Activated CD8-positive, alpha-beta memory T cell treated with anti-CD3 and anti-CD28 coated beads, Interleukin-2, amount 50 U/mL, for 1 hour (primary cell): ENCODE results near the gene USHBP1.
A peak's percentile ranks its signal among the peaks of the same experiment; 100 is the strongest.
"Not testable (repeated sequence)": the region's sequence is repeated elsewhere in the genome, so short reads cannot be mapped to it uniquely, and the experiment has no call there.

Experiments
- DNase-seq: peaks from one replicate; pipeline ENCODE4 v3.0.0-alpha.2; 2020; ENCODE audit errors: extremely low read depth

The USHBP1 gene

DNA sequence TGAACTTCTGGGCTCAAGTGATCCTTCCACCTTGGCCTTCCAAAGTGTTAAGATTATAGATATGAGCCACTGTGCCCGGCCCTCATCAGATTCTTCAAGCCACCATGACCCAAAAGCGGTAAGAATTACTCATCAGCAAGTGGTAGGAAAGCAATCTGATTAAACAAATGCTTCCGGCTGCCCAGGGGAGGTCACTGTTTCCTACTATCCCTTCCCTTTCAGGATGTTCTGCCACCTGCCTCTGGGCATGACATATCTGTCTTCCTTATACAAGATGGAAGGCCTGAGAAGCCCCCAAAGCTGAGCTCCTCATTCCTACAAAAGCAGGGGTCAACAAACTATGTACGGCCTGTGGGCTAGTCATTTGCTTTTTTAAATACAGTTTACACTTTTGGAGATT is 31.7 kb upstream of the USHBP1 start:
- no peak for DNase-seq

DNA sequence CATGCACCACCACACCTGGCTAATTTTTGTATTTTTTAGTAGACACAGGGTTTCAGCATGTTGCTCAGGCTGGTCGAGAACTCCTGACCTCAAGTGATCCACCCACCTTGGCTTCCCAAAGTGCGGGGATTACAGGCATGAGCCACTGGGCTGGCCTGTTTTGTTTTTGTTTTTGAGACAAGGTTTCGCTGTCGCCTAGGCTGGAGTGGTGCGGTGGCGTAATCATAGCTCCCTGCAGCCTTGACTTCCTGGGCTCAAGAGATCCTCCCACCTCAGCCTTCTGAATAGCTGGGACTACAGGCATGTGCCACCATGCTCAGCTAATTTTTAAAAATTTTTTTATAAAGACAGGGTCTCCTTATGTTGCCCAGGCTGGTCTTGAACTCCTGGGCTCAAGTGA is 31.0 kb upstream of the USHBP1 start:
- not testable (repeated sequence) for DNase-seq

DNA sequence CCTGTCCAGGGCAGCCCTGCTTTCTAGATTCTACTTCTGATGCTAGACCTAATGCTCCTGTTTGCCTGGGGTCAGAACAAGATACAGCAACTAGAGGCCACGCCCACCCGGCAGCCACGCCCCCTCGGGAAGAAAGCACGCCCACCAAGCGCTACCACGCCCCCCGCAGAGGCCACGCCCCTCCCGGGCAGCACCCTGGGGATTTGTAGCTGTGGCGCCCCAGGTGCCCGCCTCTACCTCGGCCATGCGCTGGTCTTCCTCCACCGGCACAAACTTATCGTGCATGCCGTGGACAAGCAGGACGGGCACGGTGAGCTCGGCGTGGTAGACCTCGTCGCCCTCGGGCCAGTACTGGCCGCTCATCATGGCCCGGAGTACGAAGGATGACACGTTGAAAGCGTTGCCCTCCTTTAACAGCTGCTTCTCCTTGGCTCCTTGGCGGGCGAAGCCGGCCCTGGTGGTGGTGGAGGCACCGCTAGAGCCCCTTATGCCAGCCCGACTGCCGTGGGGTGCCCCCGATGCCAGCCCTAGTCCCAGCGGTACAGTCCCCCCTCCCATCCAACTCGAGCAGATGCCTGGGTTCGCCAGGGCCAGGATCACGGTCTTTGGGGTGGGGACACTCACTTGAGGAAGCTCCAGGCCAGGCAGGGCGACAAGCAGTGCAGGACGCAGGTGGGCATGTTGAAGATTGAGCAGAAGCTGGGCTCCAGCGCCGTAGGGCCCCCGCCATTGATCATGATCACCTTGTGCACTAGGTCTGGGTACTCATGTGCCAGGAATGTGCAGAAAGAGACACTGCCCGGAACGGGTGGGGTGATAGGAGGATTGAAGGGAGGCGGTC is 29.7 kb upstream of the USHBP1 start:
- DNase-seq, result no peak

DNA sequence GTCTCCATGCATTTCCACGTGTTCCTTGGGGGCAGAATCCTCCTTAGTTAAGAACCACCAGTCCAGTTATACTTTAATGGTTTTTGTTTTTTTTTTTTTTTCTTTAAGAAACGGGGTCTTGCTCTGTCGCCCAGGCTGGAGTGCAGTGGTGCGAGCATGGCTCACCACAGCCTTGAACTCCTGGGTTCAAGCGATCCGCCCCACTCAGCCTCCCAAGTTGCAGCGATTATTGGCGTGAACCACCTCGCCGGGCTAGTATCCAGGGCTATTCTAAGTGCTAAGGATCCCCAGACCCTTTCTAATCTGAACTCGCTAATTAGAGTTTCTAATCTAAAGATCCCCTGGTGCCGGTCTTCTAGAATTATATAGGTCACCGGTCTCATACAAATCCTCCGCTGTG is 29.1 kb upstream of the USHBP1 start:
- no peak for DNase-seq

DNA sequence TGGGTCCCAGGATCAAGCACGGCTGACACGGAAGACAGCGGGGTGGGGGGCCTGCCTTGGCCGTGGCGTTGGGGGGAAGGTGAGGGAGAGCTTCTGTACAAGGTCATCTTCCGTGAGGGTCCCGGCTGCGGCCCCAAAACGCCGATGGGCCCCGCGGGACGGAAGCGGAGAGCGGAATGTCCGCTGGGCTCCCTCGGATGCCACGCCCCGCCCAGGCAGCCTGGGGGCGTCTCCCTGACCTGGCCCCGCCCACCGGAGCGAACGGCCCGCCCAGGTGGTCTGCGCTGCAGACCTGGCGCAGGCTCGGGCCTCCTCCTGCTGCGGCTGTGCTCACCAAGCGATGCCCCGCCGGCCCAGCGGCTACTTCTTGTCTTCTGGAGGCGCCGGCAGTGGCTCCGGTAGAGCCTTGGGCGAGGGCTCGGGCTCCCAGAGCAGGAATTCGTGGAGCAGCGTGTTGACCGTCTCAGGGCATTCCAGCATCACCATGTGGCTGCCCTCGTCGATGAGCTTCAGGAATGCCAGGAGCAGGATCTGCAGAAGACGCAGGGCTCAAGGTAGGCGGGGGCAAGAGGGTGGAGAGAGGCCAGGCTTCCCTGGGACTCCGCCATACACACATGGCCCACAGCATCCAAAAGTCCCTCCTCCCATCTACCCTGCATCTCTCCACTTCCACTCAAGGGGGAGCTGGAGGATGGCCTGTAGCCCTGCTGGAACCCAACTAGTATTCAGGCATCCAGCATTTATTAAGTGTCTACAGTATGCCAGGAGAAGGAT is 27.9 kb upstream of the USHBP1 start:
- DNase-seq, result peak; percentile 25

DNA sequence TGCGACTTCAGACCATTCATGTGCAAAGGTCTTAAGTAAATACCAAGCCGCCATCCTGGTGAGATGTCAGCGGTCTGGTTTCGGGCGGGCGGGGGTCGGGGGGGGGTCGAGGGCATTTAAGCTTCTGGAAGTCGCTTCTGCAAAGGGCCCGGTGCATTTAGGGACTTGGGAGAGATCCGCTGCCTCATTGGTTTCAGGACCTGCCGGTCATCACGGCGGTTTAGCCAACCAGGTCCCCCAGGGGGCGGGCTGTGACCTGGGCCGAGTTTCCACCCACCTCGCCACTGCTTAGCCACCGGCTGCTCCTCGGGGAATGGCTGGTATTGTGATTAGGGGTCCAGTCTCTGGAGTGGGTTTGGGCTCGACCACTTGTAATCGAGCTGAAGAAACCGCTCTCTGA is 24.9 kb upstream of the USHBP1 start:
- no peak for DNase-seq

DNA sequence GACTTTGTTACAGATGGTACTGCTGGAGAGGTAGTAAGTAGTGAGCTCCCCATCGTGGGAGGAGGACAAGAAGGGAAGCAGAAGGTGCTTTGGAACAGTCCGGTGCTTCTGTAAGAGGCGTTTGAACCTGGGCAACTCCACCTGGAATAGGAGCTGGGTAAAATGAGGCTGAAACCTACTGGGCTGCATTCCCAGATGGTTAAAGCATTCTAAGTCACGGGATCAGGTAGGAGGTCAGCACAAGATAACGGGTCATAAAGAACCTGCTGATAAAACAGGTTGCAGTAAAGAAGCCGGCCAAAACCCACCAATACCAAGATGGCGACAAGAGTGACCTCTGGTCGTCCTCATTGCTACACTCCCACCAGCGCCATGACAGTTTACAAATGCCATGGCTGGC is 22.2 kb upstream of the USHBP1 start:
- DNase-seq, result no peak

DNA sequence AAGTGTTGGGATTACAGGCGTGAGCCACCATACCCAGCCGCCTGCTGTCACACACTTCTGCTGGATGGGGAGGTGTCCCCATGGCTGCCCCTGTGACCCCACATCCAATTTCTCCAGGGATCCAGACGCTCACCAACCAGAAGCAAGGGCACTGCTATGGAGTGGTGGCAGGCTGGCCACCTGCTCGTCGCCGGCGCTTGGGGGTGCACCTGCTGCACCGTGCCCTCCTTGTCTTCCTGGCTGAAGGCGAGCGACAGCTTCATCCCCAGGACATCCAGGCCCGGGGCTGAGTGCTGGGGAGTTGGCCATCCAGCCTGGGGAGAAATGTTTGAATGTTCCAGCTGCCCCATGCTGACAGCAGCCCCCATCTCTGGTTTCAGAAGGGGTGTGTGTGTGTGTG is 21.7 kb upstream of the USHBP1 start:
- DNase-seq, result no peak

DNA sequence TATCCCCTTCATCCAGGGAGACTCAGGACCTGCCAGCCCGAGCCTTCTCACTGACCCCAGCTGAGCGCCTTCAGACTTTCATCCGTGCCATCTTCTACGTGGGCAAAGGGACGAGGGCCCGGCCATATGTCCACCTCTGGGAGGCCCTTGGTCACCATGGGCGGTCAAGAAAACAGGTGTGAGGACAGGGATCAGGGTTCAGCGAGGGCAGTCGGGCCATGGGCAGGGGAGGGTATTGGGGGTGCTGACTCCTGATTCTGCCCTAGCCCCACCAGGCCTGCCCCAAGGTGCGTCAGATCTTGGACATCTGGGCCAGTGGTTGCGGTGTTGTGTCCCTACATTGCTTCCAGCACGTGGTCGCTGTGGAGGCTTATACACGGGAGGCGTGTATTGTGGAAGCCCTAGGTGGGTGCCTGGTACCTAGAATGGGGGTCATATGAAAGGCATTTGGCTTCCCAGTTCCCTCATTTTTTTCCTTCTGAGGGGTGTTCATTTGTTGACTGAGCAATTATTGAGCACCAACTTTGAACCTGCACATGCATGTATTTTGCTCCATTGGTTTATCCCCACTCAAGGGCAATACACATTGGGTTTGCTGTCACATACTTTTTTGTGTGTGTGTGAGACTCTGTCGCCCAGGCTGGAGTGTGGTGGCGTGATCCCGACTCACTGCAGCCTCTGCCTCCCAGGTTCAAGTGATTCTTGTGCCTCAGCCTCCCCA is 21.0 kb upstream of the USHBP1 start:
- no peak for DNase-seq

DNA sequence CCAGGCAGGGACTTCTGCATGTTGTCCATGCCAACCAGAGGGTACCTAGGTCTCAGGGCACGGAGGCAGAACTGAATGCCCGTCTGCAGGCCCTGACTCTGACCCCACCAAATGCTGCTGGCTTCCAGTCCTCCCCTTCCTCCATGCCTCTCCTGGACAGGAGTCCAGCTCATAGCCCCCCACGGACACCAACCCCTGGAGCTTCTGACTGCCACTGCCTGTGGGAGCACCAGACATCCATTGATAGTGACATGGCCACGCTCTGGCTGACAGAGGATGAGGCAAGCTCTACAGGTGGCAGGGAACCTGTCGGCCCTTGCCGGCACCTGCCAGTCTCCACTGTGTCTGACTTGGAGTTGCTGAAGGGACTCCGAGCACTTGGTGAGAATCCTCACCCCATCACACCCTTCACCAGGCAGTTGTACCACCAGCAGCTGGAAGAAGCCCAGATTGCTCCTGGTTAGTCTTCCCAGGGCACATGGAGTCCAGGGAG is 19.0 kb upstream of the USHBP1 start:
- DNase-seq, result no peak

DNA sequence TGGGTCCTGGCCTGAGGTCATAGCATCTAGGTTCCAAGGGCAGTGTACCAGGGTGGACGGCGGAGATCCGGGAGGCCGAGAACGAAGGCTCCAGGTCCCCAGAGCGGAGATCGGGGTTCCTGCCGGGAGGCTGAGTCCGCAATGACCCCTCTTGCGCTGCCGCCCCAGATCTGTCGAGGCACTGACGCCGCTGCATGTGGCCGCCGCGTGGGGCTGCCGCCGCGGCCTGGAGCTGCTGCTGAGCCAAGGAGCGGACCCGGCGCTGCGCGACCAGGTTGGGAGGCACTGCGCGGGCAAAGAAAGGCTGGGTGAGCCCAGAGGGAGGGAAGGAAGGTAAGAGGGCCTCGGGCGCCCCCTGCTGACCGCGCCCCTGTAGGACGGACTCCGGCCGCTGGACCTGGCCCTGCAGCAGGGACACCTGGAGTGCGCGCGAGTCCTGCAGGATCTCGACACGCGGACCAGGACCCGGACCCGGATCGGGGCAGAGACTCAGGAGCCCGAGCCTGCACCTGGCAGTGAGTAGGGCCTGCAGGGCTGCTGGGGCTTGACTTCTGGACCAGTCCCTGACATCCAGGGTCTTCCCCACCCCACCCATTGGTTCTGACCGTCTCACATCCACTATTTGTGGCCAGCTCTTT is 18.1 kb upstream of the USHBP1 start:
- DNase-seq, result peak; percentile 50

DNA sequence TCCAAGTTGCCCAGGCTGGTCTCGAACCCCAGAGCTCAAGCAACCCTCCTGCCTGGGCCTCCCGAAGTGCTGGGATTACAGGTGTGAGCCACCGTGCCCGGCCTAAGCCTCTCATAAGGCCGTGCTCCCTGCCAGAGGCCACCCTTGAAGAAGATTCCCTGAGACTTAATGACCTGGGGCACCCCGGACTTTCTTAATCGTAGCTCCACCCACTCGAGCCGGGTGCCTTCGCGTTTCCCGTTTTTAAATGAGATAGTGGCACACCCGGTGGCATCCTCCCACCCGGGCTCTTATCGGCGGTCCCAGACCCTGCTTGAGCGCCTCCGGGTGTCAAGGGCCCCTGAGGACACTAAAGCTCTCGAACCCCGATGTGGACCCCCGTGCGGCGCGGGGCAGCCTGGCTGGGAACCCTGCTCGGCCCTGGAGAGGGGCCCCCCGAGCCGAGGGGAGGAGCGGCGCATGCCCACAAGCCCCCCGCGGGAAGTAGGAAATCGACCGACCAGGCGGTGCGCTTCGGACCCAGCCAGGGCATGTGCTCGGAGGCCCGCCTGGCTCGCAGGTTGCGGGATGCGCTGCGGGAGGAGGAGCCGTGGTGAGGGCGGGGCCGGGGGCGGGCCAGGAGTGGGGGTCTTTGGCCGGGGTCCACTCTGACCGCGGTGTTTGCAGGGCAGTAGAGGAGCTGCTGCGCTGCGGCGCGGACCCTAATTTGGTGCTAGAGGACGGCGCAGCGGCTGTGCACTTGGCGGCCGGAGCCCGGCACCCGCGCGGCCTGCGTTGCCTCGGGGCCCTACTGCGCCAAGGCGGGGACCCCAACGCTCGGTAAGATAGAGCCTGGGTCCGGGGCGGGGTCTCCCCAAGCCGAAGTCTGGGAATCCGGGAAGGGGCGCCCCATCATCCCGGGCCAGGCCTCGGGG is 17.1 kb upstream of the USHBP1 start, which contains the start of gene ANKLE1:
Gene ANKLE1, plus strand, starts transcription at position 511 of the 914 bp plus-strand sequence. Its CDS starts 20 bp downstream, at position 531.
- no peak for DNase-seq

DNA sequence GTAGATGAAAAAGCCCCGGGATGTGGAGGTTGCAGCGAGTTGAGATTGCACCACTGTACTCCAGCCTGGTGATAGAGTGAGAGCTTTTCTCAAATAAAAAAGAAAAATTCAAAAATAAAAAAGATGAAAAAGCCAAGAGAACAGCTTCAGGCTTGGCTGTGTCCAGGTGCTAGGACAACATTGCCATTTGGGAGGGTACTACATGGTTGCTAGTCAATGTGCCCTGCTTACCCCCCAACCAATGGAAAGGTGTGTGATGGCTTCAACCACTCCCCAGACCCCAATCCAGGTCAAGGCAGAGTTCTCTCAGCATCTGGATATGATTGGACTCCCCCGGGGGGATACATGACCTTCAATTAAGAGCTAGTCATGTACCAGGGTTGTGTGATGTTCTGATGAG is 14.9 kb upstream of the USHBP1 start:
- DNase-seq, result no peak

DNA sequence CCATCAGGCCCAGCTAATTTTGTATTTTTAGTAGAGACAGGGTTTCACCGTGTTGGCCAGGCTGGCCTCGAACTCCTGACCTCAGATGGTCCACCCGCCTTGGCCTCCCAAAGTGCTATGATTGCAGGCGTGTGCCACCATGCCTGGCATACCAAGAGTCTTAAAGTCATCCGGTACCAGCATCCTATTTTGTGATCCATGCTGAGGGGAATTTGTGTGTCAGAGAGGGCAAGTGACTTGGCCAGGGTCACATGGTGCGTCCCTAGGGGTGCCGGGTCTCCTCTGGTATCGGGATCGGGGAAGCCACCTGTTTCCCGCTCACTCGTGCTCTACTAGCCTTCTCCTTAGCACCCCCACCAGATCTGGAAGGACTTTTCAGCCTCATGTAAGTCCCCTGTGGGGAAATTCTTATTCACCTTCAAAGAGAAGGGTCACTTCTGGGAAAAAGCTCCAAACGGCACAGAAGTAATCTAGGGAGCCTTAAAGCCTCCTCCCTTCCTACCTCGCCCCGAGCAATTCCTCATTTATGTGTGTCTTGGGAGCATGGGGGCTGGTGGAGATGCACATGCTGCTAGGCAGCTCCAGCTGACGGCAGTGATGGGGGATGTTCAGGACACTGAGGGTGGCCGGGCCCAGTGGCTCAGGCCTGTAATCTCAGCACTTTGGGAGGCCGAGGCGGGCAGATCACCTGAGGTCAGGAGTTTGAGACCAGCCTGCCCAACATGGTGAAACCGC is 11.1 kb upstream of the USHBP1 start:
- DNase-seq, result no peak

DNA sequence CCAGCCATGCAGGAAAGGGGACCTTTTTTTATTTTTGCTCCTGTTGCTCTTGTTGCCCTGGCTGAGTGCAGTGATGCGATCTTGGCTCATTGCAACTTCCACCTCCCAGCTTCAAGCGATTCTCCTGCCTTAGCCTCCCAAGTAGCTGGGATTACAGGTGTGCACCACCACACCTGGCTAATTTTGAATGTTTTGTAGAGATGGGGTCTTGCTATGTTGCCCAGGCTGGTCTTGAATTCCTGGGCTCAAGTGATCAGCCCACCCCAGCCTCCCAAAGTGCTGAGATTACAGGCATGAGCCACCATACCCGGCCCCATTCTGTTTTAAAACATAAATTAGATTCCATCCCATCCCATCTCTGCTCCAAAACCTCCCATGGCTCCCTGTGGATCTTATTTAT is 10.3 kb upstream of the USHBP1 start:
- not testable (repeated sequence) for DNase-seq

DNA sequence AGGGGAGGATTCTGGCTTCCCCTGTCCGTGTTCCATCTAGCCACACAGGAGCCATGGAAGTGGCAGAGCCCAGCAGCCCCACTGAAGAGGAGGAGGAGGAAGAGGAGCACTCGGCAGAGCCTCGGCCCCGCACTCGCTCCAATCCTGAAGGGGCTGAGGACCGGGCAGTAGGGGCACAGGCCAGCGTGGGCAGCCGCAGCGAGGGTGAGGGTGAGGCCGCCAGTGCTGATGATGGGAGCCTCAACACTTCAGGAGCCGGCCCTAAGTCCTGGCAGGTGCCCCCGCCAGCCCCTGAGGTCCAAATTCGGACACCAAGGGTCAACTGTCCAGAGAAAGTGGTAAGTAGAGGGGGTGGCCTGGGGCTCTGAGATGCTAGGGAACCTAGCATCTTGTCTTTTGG is 4.2 kb upstream of the USHBP1 start:
- DNase-seq, result no peak

DNA sequence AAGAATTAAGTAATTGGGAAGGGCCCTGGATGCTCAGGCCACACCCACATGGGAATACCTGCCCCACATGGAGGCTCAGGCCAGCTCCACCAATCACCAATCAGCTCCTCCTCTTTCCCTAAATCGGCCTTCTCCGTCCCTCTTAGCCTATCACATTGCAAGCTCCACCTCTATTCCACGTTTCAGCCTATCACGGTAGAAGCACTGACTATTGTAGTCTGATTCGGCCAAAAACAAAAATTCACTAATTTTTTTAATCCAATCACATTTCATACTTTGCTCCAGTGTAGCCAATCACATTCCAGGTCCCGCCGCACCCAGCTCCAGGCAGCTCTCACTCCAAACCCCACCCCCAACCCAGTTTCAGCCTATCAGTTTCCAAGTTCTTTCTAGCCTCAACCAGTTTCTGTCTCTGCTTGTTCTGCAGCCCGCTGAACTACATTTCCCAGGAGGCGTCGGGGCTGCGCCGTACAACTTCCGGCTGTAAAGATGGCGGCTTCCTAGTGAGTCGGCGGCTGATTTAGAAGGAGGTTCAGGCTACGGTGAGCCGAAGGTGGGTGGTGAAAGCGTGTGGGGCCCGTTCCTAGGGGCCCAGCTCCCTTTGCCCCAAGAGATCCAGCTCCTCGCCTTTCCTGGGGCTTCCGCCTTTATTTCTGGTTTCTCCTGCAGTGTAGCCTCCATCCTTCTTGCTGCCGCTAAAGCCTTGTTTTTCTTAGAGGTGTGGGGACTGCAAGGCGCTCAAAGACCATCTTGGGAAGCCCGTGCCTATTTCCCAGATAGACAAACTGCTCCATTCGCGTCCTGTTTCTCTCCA is 2.6 kb upstream of the USHBP1 start, which contains the start of gene BABAM1:
Gene BABAM1, plus strand, starts transcription at position 469 of the 814 bp plus-strand sequence. CDS start 1,364 bp downstream, outside the sequence.
- peak; percentile 92 for DNase-seq

DNA sequence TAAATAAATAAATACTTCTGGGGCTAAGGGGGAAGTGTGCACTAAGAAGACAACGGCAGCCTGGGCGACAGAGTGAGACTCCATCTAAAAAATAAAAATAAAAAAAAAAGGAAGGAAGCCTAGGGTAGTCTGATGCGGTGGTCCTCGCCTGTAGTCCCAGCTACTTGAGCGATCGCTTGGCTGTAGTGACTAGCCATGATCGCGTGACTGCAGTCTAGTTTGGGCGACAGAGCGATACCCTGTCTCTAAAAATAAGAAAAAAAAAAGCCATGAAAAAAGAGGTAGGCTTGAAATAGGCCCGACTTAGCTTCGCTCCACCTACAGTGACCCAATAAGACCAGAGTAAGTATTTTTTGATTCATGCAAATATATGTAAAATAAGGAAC is 2.0 kb upstream of the USHBP1 start:
- no peak for DNase-seq

DNA sequence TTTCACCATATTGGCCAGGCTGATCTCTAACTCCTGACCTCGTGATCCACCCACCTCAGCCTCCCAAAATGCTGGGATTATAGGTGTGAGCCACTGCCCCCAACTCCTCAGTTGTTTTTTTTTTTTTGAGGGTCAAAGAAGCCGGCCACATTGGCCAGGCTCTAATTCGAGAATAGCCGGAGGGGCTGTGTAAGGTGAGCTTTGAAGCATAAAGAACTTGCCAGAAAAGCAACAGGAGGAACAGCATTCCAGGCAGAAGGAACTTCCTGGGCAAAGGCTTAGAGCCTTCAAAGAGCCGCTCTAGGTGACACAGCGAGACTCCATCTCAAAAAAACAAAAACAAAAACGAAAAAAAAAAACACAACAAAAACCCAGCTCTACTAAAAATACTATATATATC is 1.5 kb upstream of the USHBP1 start:
- no peak for DNase-seq
